MCF 10A (cell line): ENCODE measurements around the gene TULP4. TPM values are rescaled to one million over a fixed set of nuclear protein-coding genes. Genes with fewer than 3 reads are reported as not detected.

ENCODE experiments used
- BruUV-seq: library from RNA; stranded (reverse); fragments of 400-500 nt; replicated peaks from 2 replicates; lab custom pipeline; 2021; lab: Mats Ljungman, UMichigan
- CTCF ChIA-PET: fragments of 300-600 bp; sonication (Branson Sonifier 250); formaldehyde crosslinking; extraction: SDS; loops from one replicate; lab custom pipeline; 2021; ENCODE audit warnings: antibody characterized with exemption, inconsistent platforms; lab: Yijun Ruan, JAX
- POLR2A ChIA-PET: fragments of 300-600, 350-650 bp; sonication (Branson Sonifier 250); formaldehyde crosslinking; extraction: SDS; loops from one replicate; lab custom pipeline; 2020; ENCODE audit warnings: antibody characterized with exemption, inconsistent platforms; lab: Yijun Ruan, JAX
- DNase-seq: peaks from one replicate; pipeline ENCODE4 v3.0.0-alpha.2; 2018; ENCODE audit not compliant: unreplicated experiment
- H3K27ac Mint-ChIP-seq: one replicate; pipeline ENCODE4 v1.8.0; 2022; ENCODE audit warnings: mild to moderate bottlenecking, low read depth, mixed read lengths; ENCODE audit not compliant: unreplicated experiment
- H3K27me3 Mint-ChIP-seq: one replicate; pipeline ENCODE4 v1.8.0; 2022; ENCODE audit warnings: mixed read lengths; ENCODE audit not compliant: insufficient read depth, unreplicated experiment
- H3K36me3 Mint-ChIP-seq: one replicate; pipeline ENCODE4 v1.8.0; 2022; ENCODE audit warnings: mild to moderate bottlenecking, moderate library complexity, mixed read lengths; ENCODE audit not compliant: insufficient read depth, unreplicated experiment
- H3K4me1 Mint-ChIP-seq: one replicate; pipeline ENCODE4 v1.8.0; 2022; ENCODE audit warnings: mixed read lengths; ENCODE audit not compliant: insufficient read depth, unreplicated experiment
- H3K4me3 Mint-ChIP-seq: one replicate; pipeline ENCODE4 v1.8.0; 2022; ENCODE audit warnings: mild to moderate bottlenecking, moderate library complexity, mixed read lengths; ENCODE audit not compliant: unreplicated experiment
- H3K9me3 Mint-ChIP-seq: one replicate; pipeline ENCODE4 v1.8.0; 2022; ENCODE audit warnings: mixed read lengths; ENCODE audit not compliant: unreplicated experiment
- intact Hi-C: fragments of 100-400 bp; cut with micrococcal nuclease; formaldehyde crosslinking; loops from 2 replicates; pipeline ENCODE4 v1.14.1; 2022
- total RNA-seq: library from RNA; stranded (reverse); gene quantifications from 2 replicates; pipeline ENCODE4 v1.2.3, GENCODE V29; 2022
- TF ChIP-seq, protein P1 (sequence below): fragments of 200-600 bp; IDR thresholded peaks from one replicate; pipeline ENCODE4 v1.8.0; 2022; ENCODE audit warnings: antibody characterized with exemption, mild to moderate bottlenecking; ENCODE audit not compliant: unreplicated experiment

Gene TULP4
- total RNA-seq, 1 experiment from 2014 or later: 64.2 TPM

DNA sequence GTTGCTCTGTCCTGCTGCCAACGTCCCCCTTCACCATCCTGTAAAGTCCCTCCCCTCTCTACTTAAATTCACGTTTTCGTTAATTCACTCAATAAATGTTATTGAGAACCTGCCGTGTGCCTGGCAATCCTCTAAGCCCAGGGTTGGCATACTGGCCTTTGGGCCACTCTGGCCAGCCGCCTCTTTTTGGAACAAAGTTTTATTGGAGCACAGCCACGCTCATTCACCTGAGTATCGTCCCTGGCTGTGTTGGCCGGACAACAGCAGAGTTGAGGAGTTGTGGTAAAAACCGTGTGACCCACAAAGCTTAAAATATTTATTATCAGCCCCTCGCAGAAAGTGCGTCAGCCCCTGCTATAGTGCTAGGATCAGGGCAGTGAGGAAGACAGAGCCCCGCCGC is 192.9 kb downstream of the TULP4 start:
- TF ChIP-seq, protein P1, sequence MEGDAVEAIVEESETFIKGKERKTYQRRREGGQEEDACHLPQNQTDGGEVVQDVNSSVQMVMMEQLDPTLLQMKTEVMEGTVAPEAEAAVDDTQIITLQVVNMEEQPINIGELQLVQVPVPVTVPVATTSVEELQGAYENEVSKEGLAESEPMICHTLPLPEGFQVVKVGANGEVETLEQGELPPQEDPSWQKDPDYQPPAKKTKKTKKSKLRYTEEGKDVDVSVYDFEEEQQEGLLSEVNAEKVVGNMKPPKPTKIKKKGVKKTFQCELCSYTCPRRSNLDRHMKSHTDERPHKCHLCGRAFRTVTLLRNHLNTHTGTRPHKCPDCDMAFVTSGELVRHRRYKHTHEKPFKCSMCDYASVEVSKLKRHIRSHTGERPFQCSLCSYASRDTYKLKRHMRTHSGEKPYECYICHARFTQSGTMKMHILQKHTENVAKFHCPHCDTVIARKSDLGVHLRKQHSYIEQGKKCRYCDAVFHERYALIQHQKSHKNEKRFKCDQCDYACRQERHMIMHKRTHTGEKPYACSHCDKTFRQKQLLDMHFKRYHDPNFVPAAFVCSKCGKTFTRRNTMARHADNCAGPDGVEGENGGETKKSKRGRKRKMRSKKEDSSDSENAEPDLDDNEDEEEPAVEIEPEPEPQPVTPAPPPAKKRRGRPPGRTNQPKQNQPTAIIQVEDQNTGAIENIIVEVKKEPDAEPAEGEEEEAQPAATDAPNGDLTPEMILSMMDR: no peak
- no peaks in the 10 kb centered on the region for H3K27me3 Mint-ChIP-seq
- no TSS peak for BruUV-seq
- H3K27ac Mint-ChIP-seq: no peak overlapping the region
- ChIA-PET POLR2A (no interaction called here), CTCF (no interaction called here)
- no peak overlapping the region for H3K4me3 Mint-ChIP-seq
- intact Hi-C loops: no loop called here
- no peak for DNase-seq
- H3K36me3 Mint-ChIP-seq: peaks cover 40% of the 10 kb centered on the region
- no peaks in the 10 kb centered on the region for H3K9me3 Mint-ChIP-seq
- H3K4me1 Mint-ChIP-seq: peaks cover 1% of the 10 kb centered on the region

DNA sequence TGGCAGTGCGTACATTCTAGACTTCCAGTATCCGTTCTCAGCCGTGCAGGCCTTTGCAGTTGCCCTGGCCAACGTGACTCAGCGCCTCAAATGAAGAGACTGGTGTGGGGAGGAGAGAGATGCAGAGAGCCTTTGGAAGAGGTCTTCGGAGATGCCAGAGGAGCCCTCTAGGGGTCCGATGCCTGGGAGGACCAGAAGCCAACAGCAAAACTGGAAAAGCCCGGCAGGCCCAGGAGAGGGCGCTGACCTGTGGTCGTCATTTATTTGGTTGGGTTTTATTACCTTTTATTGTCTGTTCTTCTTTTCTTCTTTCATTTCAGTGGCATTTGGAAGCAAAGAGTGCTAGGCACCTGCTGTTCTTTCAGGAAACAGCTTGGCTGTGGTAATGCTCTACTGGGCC is 194.3 kb downstream of the TULP4 start:
- no peaks in the 10 kb centered on the region for H3K4me1 Mint-ChIP-seq
- H3K9me3 Mint-ChIP-seq: no peaks in the 10 kb centered on the region
- peaks cover 40% of the 10 kb centered on the region for H3K36me3 Mint-ChIP-seq
- intact Hi-C loops: no loop called here
- ChIA-PET CTCF (no interaction called here), POLR2A (no interaction called here)
- TF ChIP-seq, protein P1: no peak
- no peak for DNase-seq
- no peak overlapping the region for H3K4me3 Mint-ChIP-seq
- H3K27ac Mint-ChIP-seq: no peak overlapping the region
- BruUV-seq: no TSS peak
- H3K27me3 Mint-ChIP-seq: no peaks in the 10 kb centered on the region

DNA sequence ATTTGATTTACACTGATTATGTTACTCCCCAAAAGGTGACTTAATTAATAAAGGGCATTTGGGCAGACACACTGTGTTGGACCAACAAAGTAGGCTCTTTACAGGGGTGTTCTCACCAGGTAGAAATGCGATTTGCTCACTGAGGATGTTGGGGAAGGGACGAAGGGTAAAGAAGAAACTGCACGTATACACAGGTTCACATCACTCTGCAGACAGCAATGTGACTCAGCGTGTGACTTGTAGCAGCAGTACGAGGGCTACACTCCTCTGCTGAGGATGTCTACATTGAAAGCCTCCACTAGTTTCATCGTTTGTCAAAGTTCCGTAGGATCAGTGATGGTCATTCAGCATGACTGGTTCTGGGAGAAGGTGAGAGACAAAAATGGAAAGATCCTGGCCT is 194.9 kb downstream of the TULP4 start:
- Mint-ChIP-seq H3K4me3 (no peak overlapping the region), H3K9me3 (no peaks in the 10 kb centered on the region), H3K36me3 (peaks cover 35% of the 10 kb centered on the region), H3K27ac (no peak overlapping the region), H3K4me1 (no peaks in the 10 kb centered on the region), H3K27me3 (no peaks in the 10 kb centered on the region)
- no peak for DNase-seq
- TF ChIP-seq, protein P1: no peak
- intact Hi-C loops: no loop called here
- CTCF ChIA-PET: no interaction called here
- POLR2A ChIA-PET: no interaction called here
- BruUV-seq: no TSS peak

DNA sequence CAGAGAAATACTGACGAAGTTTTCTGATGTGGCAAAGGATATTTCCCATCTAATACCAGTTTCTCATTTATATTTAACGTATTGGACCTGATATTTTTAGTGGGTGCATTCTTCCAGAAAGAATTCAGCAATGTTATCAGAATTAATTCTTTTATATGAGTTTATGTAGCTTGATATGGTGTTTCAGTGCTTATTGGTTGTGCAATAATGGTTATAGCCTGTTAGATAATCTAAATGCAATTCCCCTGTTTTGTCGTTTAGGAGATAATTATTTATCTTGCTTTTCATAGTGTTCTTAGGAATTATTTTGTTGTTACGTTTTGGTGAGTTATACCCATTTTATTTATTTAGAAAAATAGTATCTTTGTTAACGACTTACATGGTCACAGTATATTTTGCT is 196.2 kb downstream of the TULP4 start:
- Mint-ChIP-seq H3K9me3 (no peaks in the 10 kb centered on the region), H3K27ac (no peak overlapping the region), H3K4me1 (no peaks in the 10 kb centered on the region), H3K4me3 (no peak overlapping the region), H3K27me3 (no peaks in the 10 kb centered on the region), H3K36me3 (peaks cover 33% of the 10 kb centered on the region)
- ChIA-PET CTCF (interaction anchor here (0.9 kb wide), 1 partner anchor 10 kb away, joined by 6 read pairs; no protein-coding TSS in a partner anchor), POLR2A (interaction anchor here (0.6 kb wide), 1 partner anchor 31 kb away, joined by 3 read pairs; no protein-coding TSS in a partner anchor)
- BruUV-seq: no TSS peak
- intact Hi-C loops: no loop called here
- TF ChIP-seq, protein P1: no peak
- DNase-seq: no peak
